SK-N-SH (cell line): ENCODE data around the gene ISX.

ENCODE experiments used
- CTCF ChIP-seq: fragments of 200-600 bp; sonication (generic); IDR thresholded peaks from 2 replicates; pipeline ENCODE4 v1.6.1; 2017; ENCODE audit warnings: antibody characterized with exemption, mild to moderate bottlenecking, moderate library complexity
- EZH2phosphoT487 ChIP-seq: fragments of 200-600 bp; sonication (generic); IDR thresholded peaks from 2 replicates; pipeline ENCODE4 v1.6.1; 2017; ENCODE audit warnings: low read depth, mixed run types, mild to moderate bottlenecking, antibody characterized with exemption, moderate library complexity, borderline replicate concordance
- MXI1 ChIP-seq: IDR thresholded peaks from 2 replicates; pipeline ENCODE4 v1.6.1; 2012; ENCODE audit warnings: mild to moderate bottlenecking, low read depth, low read length, improper control_type of control experiment
- NRF1 ChIP-seq: IDR thresholded peaks from 2 replicates; pipeline ENCODE4 v1.6.1; 2012; ENCODE audit warnings: low read depth, mild to moderate bottlenecking, low read length
- POLR2AphosphoS5 ChIP-seq: IDR thresholded peaks from 2 replicates; pipeline ENCODE4 v1.6.1; 2012; ENCODE audit warnings: low read depth, low read length
- RAD21 ChIP-seq: IDR thresholded peaks from 2 replicates; pipeline ENCODE4 v1.6.1; 2012; ENCODE audit warnings: mild to moderate bottlenecking, low read length
- TCF12 ChIP-seq: IDR thresholded peaks from 2 replicates; pipeline ENCODE4 v1.4.0; 2012
- USF1 ChIP-seq: IDR thresholded peaks from 2 replicates; pipeline ENCODE4 v1.4.0; 2012; ENCODE audit warnings: low read depth, borderline replicate concordance
- YY1 ChIP-seq: IDR thresholded peaks from 2 replicates; pipeline ENCODE4 v1.4.0; 2012; ENCODE audit warnings: low read depth, mild to moderate bottlenecking

GRCh38 chr22:35043934-35044319, 22.0 kb upstream of the ISX start:
- TF ChIP-seq YY1: no peak
- TF ChIP-seq CTCF: no peak
- TF ChIP-seq TCF12: no peak
- TF ChIP-seq POLR2AphosphoS5: no peak
- no peak for TF ChIP-seq RAD21
- no peak for TF ChIP-seq MXI1
- no peak for TF ChIP-seq EZH2phosphoT487
- no peak for TF ChIP-seq USF1
- no peak for TF ChIP-seq NRF1
